ENCODE data around the gene ZFPM1. TPM values are rescaled to one million over a fixed set of nuclear protein-coding genes. Genes with fewer than 3 reads are reported as not detected.

The ZFPM1 gene
- total RNA-seq, 1 experiment from 2014 or later: 14.6 TPM

DNA sequence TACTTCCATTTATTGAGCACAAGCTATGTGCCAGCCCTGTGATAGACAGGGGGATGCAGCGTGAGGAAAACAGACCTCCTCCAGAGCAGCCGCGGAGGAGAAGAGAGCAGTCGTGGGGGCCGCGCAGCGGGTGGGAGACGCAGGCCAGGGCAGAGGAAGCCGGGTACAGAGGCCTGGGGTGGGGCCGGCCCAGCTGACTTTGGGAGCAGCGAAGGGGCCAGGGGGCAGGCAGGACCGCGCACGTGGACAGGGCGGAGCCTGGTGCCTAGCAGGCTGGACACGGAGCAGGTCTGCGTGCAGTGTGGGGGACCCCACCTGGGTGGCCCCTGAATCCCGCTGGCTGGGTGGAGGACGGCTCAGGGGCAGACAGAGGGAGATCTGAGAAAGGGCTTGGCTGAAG is 46.2 kb downstream of the ZFPM1 start:
- no peaks in the 10 kb centered on the region for H4K20me1 ChIP-seq (ENCODE audit: insufficient read depth)
- no peaks in the 10 kb centered on the region for H3K27me3 ChIP-seq (ENCODE audit: insufficient read depth, low read length)
- no peak for TF ChIP-seq POLR2AphosphoS5 (IDR thresholded peaks at IDR 0.05; ENCODE audit: low read depth, low read length)
- TF ChIP-seq SRF (IDR thresholded peaks at IDR 0.05; ENCODE audit: low read depth): no peak
- no peak for TF ChIP-seq EGR1 (IDR thresholded peaks at IDR 0.05; ENCODE audit: low read depth)
- TF ChIP-seq YY1 (IDR thresholded peaks at IDR 0.05; ENCODE audit: extremely low read depth, insufficient replicate concordance, low read depth, low read length): no peak
- TF ChIP-seq, protein P1, sequence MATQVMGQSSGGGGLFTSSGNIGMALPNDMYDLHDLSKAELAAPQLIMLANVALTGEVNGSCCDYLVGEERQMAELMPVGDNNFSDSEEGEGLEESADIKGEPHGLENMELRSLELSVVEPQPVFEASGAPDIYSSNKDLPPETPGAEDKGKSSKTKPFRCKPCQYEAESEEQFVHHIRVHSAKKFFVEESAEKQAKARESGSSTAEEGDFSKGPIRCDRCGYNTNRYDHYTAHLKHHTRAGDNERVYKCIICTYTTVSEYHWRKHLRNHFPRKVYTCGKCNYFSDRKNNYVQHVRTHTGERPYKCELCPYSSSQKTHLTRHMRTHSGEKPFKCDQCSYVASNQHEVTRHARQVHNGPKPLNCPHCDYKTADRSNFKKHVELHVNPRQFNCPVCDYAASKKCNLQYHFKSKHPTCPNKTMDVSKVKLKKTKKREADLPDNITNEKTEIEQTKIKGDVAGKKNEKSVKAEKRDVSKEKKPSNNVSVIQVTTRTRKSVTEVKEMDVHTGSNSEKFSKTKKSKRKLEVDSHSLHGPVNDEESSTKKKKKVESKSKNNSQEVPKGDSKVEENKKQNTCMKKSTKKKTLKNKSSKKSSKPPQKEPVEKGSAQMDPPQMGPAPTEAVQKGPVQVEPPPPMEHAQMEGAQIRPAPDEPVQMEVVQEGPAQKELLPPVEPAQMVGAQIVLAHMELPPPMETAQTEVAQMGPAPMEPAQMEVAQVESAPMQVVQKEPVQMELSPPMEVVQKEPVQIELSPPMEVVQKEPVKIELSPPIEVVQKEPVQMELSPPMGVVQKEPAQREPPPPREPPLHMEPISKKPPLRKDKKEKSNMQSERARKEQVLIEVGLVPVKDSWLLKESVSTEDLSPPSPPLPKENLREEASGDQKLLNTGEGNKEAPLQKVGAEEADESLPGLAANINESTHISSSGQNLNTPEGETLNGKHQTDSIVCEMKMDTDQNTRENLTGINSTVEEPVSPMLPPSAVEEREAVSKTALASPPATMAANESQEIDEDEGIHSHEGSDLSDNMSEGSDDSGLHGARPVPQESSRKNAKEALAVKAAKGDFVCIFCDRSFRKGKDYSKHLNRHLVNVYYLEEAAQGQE (IDR thresholded peaks at IDR 0.05; ENCODE audit: low read depth): no peak
- TF ChIP-seq MAX (IDR thresholded peaks at IDR 0.05): no peak
- H3K4me3 ChIP-seq (replicated peaks in 1 of 2; ENCODE audit: low read depth in 1 of 2, low read length in 2 of 2): no peak overlapping the region
- BruUV-seq (replicated peaks): no TSS peak
- no peaks in the 10 kb centered on the region for H3K4me1 ChIP-seq (ENCODE audit: control insufficient read depth in 1 of 2, insufficient read depth in 2 of 2, low read length in 2 of 2)
- H3K9me2 ChIP-seq (ENCODE audit: insufficient read depth): no peaks in the 10 kb centered on the region
- H3K27ac ChIP-seq (ENCODE audit: low read depth, low read length): no peak overlapping the region
- H3K9me3 ChIP-seq (ENCODE audit: control insufficient read depth in 1 of 2, insufficient read depth in 1 of 2, low read depth in 1 of 2, low read length in 2 of 2): no peaks in the 10 kb centered on the region
- DNase-seq (ENCODE audit: low read depth, low spot score): no peak
- no peak overlapping the region for H2AFZ ChIP-seq (ENCODE audit: low read depth, low read length, poor library complexity, severe bottlenecking)
- H3K4me2 ChIP-seq (ENCODE audit: low read length): no peak overlapping the region
- no peak overlapping the region for H3K9ac ChIP-seq (ENCODE audit: low read length)
- no peaks in the 10 kb centered on the region for H3K79me2 ChIP-seq (ENCODE audit: insufficient read depth, low read length)
- intact Hi-C loops (cut with micrococcal nuclease): no loop called here
- RAD21 ChIA-PET (ENCODE audit: low non-redundant PET in 1 of 2, low total read pairs in 2 of 2, uncharacterized antibody in 2 of 2, unreplicated experiment in 2 of 2): no interaction called here
- POLR2A ChIA-PET: no interaction called here
- CTCF ChIA-PET: no interaction called here
- no peak for ATAC-seq
- H3K36me3 ChIP-seq (ENCODE audit: control insufficient read depth in 1 of 2, insufficient read depth in 2 of 2, low read length in 2 of 2): no peaks in the 10 kb centered on the region

- intact Hi-C loops (cut with micrococcal nuclease): no loop called here
- TF ChIP-seq TCF7L2 (IDR thresholded peaks at IDR 0.05; ENCODE audit: borderline replicate concordance, extremely low read depth, insufficient read depth, insufficient read length) (no peak), MAX (IDR thresholded peaks at IDR 0.05) (no peak), CTCF (IDR thresholded peaks at IDR 0.05 in 2 of 3, conservative IDR thresholded peaks at IDR 0.05 in 1 of 3; ENCODE audit: borderline replicate concordance in 1 of 3, insufficient read depth in 1 of 3, low read depth in 2 of 3, low read length in 2 of 3) (no peak)
- TF ChIP-seq, protein P1 (IDR thresholded peaks at IDR 0.05; ENCODE audit: low read depth): no peak
These were observed 46.8 kb downstream of the ZFPM1 start for GRCh38 chr16:88499836-88500251.

More at GRCh38 chr16:88499836-88500251, 46.8 kb downstream of the ZFPM1 start:
- no peaks in the 10 kb centered on the region for H3K27me3 ChIP-seq (ENCODE audit: insufficient read depth, low read length)
- H3K27ac ChIP-seq (ENCODE audit: low read depth, low read length): no peak overlapping the region
- POLR2A ChIA-PET: no interaction called here
- no peaks in the 10 kb centered on the region for H3K9me3 ChIP-seq (ENCODE audit: control insufficient read depth in 1 of 2, insufficient read depth in 1 of 2, low read depth in 1 of 2, low read length in 2 of 2)
- ATAC-seq (no peak), DNase-seq (ENCODE audit: low read depth, low spot score) (no peak)
- H3K4me2 ChIP-seq (ENCODE audit: low read length): no peak overlapping the region
- H3K79me2 ChIP-seq (ENCODE audit: insufficient read depth, low read length): no peaks in the 10 kb centered on the region
- no TSS peak for BruUV-seq (replicated peaks)
- H3K9me2 ChIP-seq (ENCODE audit: insufficient read depth): no peaks in the 10 kb centered on the region
- H3K4me3 ChIP-seq (replicated peaks in 1 of 2; ENCODE audit: low read depth in 1 of 2, low read length in 2 of 2): no peak overlapping the region
- H3K4me1 ChIP-seq (ENCODE audit: control insufficient read depth in 1 of 2, insufficient read depth in 2 of 2, low read length in 2 of 2): peaks cover under 1 to 2% of the 10 kb centered on the region in 2 experiments; a peak in 2 of 4 replicates
- no peaks in the 10 kb centered on the region for H4K20me1 ChIP-seq (ENCODE audit: insufficient read depth)
- no peak overlapping the region for H2AFZ ChIP-seq (ENCODE audit: low read depth, low read length, poor library complexity, severe bottlenecking)
- H3K9ac ChIP-seq (ENCODE audit: low read length): no peak overlapping the region
- H3K36me3 ChIP-seq (ENCODE audit: control insufficient read depth in 1 of 2, insufficient read depth in 2 of 2, low read length in 2 of 2): no peaks in the 10 kb centered on the region
- RAD21 ChIA-PET (ENCODE audit: low non-redundant PET in 1 of 2, low total read pairs in 2 of 2, uncharacterized antibody in 2 of 2, unreplicated experiment in 2 of 2): no interaction called here
- CTCF ChIA-PET: no interaction called here

Measured in HCT116 (cell line).